HPDE6-E6E7 (cell line): ENCODE data around the gene FMO4.
"Not testable (repeated sequence)": the region's sequence is repeated elsewhere in the genome, so short reads cannot be mapped to it uniquely, and the experiment has no call there.

Source experiments
- DNase-seq: peaks from one replicate; pipeline ENCODE4 v3.0.0; 2011; ENCODE audit warnings: missing footprints; ENCODE audit errors: extremely low spot score

The FMO4 gene

DNA sequence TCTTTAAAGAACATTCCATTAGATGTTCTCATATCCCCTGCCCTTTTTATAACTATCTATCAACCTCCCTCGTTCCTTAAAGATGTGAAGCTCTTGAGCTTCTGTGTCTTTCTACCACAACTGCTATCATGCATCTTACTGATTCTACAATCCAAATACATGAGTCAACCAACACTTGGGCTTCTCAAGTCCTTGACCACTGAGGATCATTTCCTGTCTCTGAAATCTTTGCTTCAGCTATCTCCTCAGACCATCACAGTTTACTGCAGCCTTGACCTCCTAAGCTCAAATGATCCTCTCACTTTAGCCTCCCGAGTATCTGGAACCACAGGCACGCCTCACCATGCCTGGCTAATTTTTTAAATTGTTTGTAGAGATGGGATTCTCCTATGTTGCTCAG lies 75.2 kb downstream of the FMO4 start:
- DNase-seq: no peak

DNA sequence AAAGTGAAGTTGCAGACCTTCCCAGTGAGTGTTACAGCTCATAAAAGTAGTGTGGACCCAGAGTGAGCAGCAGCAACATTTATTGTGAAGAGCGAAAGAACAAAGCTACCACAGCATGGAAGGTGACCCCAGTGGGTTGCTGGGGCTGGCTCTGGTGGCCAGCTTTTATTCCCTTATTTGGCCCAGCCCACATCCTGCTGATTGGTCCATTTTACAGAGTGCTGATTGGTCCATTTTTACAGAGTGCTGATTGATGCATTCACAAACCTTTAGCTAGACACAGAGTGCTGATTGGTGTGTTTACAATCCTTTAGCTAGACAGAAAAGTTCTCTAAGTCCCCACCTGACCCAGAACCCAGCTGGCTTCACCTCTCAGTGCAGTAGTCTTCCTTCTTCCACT lies 76.8 kb downstream of the FMO4 start:
- DNase-seq: not testable (repeated sequence)
